NCI-H2227 treated with DMSO at 0.1 percent for 48 hours (cell line): ENCODE measurements around the gene UBAC2.
"Not testable (repeated sequence)": the region's sequence is repeated elsewhere in the genome, so short reads cannot be mapped to it uniquely, and the experiment has no call there.

ENCODE experiments used
- DNase-seq: peaks from one replicate; lab custom pipeline; 2025; lab: John Stamatoyannopoulos, UW

Gene UBAC2

GRCh38 chr13:99378985-99379733 is 178.5 kb downstream of the UBAC2 start:
- DNase-seq = no peak

GRCh38 chr13:99379856-99380801 is 179.5 kb downstream of the UBAC2 start:
- no peak for DNase-seq

GRCh38 chr13:99380921-99381645 is 180.4 kb downstream of the UBAC2 start:
- DNase-seq = no peak

- DNase-seq = no peak
These were observed 181.1 kb downstream of the UBAC2 start for GRCh38 chr13:99381766-99382165.

- no peak for DNase-seq
These were observed 181.9 kb downstream of the UBAC2 start for GRCh38 chr13:99382428-99383133.

- no peak for DNase-seq
These were observed 182.9 kb downstream of the UBAC2 start for GRCh38 chr13:99383511-99383921.

- no peak for DNase-seq
These were observed 183.3 kb downstream of the UBAC2 start for GRCh38 chr13:99383946-99384345.

- DNase-seq = no peak
These were observed 183.8 kb downstream of the UBAC2 start for GRCh38 chr13:99384468-99384867.

- DNase-seq = no peak
These were observed 184.5 kb downstream of the UBAC2 start for GRCh38 chr13:99385161-99385560.

- no peak for DNase-seq
These were observed 185.3 kb downstream of the UBAC2 start for GRCh38 chr13:99385940-99386339.

- DNase-seq = no peak
These were observed 185.8 kb downstream of the UBAC2 start for GRCh38 chr13:99386495-99386894.

GRCh38 chr13:99386911-99387788 is 186.5 kb downstream of the UBAC2 start:
- no peak for DNase-seq

- DNase-seq = no peak
These were observed 187.8 kb downstream of the UBAC2 start for GRCh38 chr13:99388334-99388923.

GRCh38 chr13:99389094-99389493 is 188.4 kb downstream of the UBAC2 start:
- DNase-seq = not testable (repeated sequence)

- DNase-seq = no peak
These were observed 189.1 kb downstream of the UBAC2 start for GRCh38 chr13:99389520-99390304.

GRCh38 chr13:99390601-99391000 is 189.9 kb downstream of the UBAC2 start:
- DNase-seq = no peak

GRCh38 chr13:99391781-99392469 is 191.3 kb downstream of the UBAC2 start:
- no peak for DNase-seq

GRCh38 chr13:99392470-99393135 is 191.9 kb downstream of the UBAC2 start:
- DNase-seq = no peak
